OCI-LY7 (cell line): ENCODE data around the gene ATP1B2. TPM values are rescaled to one million over a fixed set of nuclear protein-coding genes. Genes with fewer than 3 reads are reported as not detected.

Experiments used
- Bru-seq: library from RNA; stranded (reverse); fragments of 400-500 nt; gene quantifications from one replicate; lab custom pipeline; 2021; lab: Mats Ljungman, UMichigan
- BruChase-seq, 2 experiments: library from RNA; stranded (reverse); fragments of 400-500 nt; gene quantifications; one replicate each; lab custom pipeline; 2021; lab: Mats Ljungman, UMichigan
- BruUV-seq: library from RNA; stranded (reverse); fragments of 400-500 nt; replicated peaks from 2 replicates; lab custom pipeline; 2021; lab: Mats Ljungman, UMichigan
- CTCF ChIA-PET: fragments of 300-600 bp; sonication (Branson Sonifier 250); formaldehyde crosslinking; loops from one replicate; lab custom pipeline; 2022; ENCODE audit warnings: antibody characterized with exemption; ENCODE audit not compliant: unreplicated experiment; lab: Charles Lee
- POLR2A ChIA-PET: fragments of 300-600 bp; sonication (Branson Sonifier 250); formaldehyde crosslinking; loops from one replicate; lab custom pipeline; 2022; ENCODE audit warnings: antibody characterized with exemption; lab: Charles Lee
- DNase-seq: peaks from one replicate; pipeline ENCODE4 v3.0.0-alpha.2; 2015; ENCODE audit warnings: low spot score
- H2AFZ ChIP-seq: fragments of 200-600 bp; sonication (generic), shearing (Covaris generic); 2 replicates; pipeline ENCODE4 v1.6.1; 2014; ENCODE audit warnings: mild to moderate bottlenecking, antibody characterized with exemption, low read length, moderate library complexity
- H3K27ac ChIP-seq: fragments of 200-600 bp; sonication (generic); 2 replicates; pipeline ENCODE4 v1.5.1; 2014; ENCODE audit warnings: mixed run types, low read depth, mild to moderate bottlenecking, moderate library complexity, low read length, inconsistent platforms; ENCODE audit not compliant: poor library complexity, severe bottlenecking
- H3K36me3 ChIP-seq: fragments of 200-600 bp; sonication (generic); 2 replicates; pipeline ENCODE4 v1.6.1; 2014; ENCODE audit warnings: mild to moderate bottlenecking, antibody characterized with exemption, low read length, moderate library complexity, mixed read lengths; ENCODE audit not compliant: insufficient read depth
- H3K4me1 ChIP-seq: fragments of 200-600 bp; sonication (generic); 2 replicates; pipeline ENCODE4 v1.5.1; 2014; ENCODE audit warnings: mild to moderate bottlenecking, low read length; ENCODE audit not compliant: insufficient read depth, poor library complexity, severe bottlenecking
- H3K4me2 ChIP-seq: fragments of 200-600 bp; sonication (generic); 2 replicates; pipeline ENCODE4 v1.6.1; 2014; ENCODE audit warnings: mild to moderate bottlenecking, low read length
- H3K4me3 ChIP-seq: fragments of 200-600 bp; sonication (generic); 2 replicates; pipeline ENCODE4 v1.5.1; 2014; ENCODE audit warnings: mild to moderate bottlenecking, low read depth, low read length; ENCODE audit not compliant: poor library complexity, severe bottlenecking
- H3K79me2 ChIP-seq: fragments of 200-600 bp; sonication (generic); 2 replicates; pipeline ENCODE4 v1.6.1; 2016; ENCODE audit warnings: low read depth, mild to moderate bottlenecking, low read length, moderate library complexity, mixed read lengths; ENCODE audit not compliant: insufficient read depth
- H3K9me2 ChIP-seq: fragments of 200-600 bp; sonication (generic); 2 replicates; pipeline ENCODE4 v1.6.1; 2016; ENCODE audit warnings: mild to moderate bottlenecking, low read length, mixed read lengths; ENCODE audit not compliant: insufficient read depth
- H3K9me3 ChIP-seq: fragments of 200-600 bp; sonication (generic); 2 replicates; pipeline ENCODE4 v1.6.1; 2014; ENCODE audit warnings: mild to moderate bottlenecking, mixed run types, low read length, mixed read lengths
- H4K20me1 ChIP-seq: fragments of 200-600 bp; sonication (generic); 2 replicates; pipeline ENCODE4 v1.6.1; 2014; ENCODE audit warnings: mild to moderate bottlenecking, antibody characterized with exemption, low read length, moderate library complexity, mixed read lengths; ENCODE audit not compliant: insufficient read depth
- CTCF ChIP-seq: fragments of 200-600 bp; sonication (generic); conservative IDR thresholded peaks from 2 replicates; pipeline ENCODE4 v1.5.1; 2014; ENCODE audit warnings: mild to moderate bottlenecking, antibody characterized with exemption, low read length, moderate library complexity, mixed read lengths
- EZH2phosphoT487 ChIP-seq: fragments of 200-600 bp; sonication (generic); IDR thresholded peaks from 2 replicates; pipeline ENCODE4 v1.6.1; 2018; ENCODE audit warnings: low read depth, borderline replicate concordance, mild to moderate bottlenecking, mixed run types, antibody characterized with exemption, low read length, moderate library complexity, mixed read lengths
- intact Hi-C: fragments of 100-400 bp; cut with micrococcal nuclease; formaldehyde crosslinking; loops from one replicate; pipeline ENCODE4 v1.10.0; 2022; ENCODE audit not compliant: unreplicated experiment
- long read RNA-seq: library from polyadenylated mRNA; stranded (forward); transcript quantifications from one replicate; pipeline ENCODE4 v2.0.0, GENCODE V29; 2022
- total RNA-seq, 2 experiments: library from RNA; depleted of rRNA in 1 of 2; stranded (reverse); fragments of >200 nt in 1 of 2; shearing (Covaris generic) in 1 of 2; gene quantifications; 2 replicates each; pipeline ENCODE4 v1.2.3, GENCODE V29; 2014 to 2022

Gene ATP1B2
- total RNA-seq (2014; rRNA removed; shearing (Covaris generic)) (not detected in 2 replicates), total RNA-seq (2022) (not detected in 2 replicates), Bru-seq, nascent RNA (not detected), BruChase-seq, experiment 1, labeled RNA remaining after a 6-hour chase (percentile 6 among the genes with signal in this experiment), BruChase-seq, experiment 2, labeled RNA remaining after a 2-hour chase (percentile 16 among the genes with signal in this experiment)
- long read RNA-seq: 0 reads

GRCh38 chr17:7650509-7651096, at the start of gene ATP1B2:
TSS of gene ATP1B2 (plus strand) at chr17:7650926. CDS start at chr17:7651519, 593 bp downstream.
- Histone ChIP-seq H3K9me3 (no peaks in the 10 kb centered on the region), H3K4me3 (no peak within 1 kb of the TSS), H3K27ac (no peak within 1 kb of the TSS), H2AFZ (no peak within 1 kb of the TSS), H4K20me1 (no peaks in the 10 kb centered on the region), H3K4me2 (peak within 1 kb of the TSS; percentile 30), H3K36me3 (no peaks in the 10 kb centered on the region), H3K9me2 (no peaks in the 10 kb centered on the region), H3K4me1 (no peaks in the 10 kb centered on the region), H3K79me2 (no peaks in the 10 kb centered on the region)
- ChIA-PET CTCF (no interaction called here), POLR2A (interaction anchor here (0.5 kb wide), 1 partner anchor 392 kb away, joined by 3 read pairs; no protein-coding TSS in a partner anchor)
- DNase-seq: peak; percentile 41
- no peak for TF ChIP-seq CTCF
- no peak for TF ChIP-seq EZH2phosphoT487
- BruUV-seq: no TSS peak
- intact Hi-C loops: no loop called here

- intact Hi-C loops: no loop called here
- POLR2A ChIA-PET: no interaction called here
Measured at GRCh38 chr17:7606280-7606679, 44.4 kb upstream of the ATP1B2 start.

More at GRCh38 chr17:7606280-7606679, 44.4 kb upstream of the ATP1B2 start:
- TF ChIP-seq CTCF (no peak), EZH2phosphoT487 (no peak)
- Histone ChIP-seq H2AFZ (no peak overlapping the region), H3K4me3 (no peak overlapping the region), H3K4me2 (no peak overlapping the region), H3K36me3 (peaks cover 70% of the 10 kb centered on the region), H4K20me1 (no peaks in the 10 kb centered on the region), H3K9me2 (no peaks in the 10 kb centered on the region), H3K27ac (no peak overlapping the region), H3K9me3 (no peaks in the 10 kb centered on the region), H3K4me1 (no peaks in the 10 kb centered on the region), H3K79me2 (no peaks in the 10 kb centered on the region)
- DNase-seq: no peak
- BruUV-seq: no TSS peak
- CTCF ChIA-PET: no interaction called here
